Measurements from ENCODE around the gene RBM23.

DNA sequence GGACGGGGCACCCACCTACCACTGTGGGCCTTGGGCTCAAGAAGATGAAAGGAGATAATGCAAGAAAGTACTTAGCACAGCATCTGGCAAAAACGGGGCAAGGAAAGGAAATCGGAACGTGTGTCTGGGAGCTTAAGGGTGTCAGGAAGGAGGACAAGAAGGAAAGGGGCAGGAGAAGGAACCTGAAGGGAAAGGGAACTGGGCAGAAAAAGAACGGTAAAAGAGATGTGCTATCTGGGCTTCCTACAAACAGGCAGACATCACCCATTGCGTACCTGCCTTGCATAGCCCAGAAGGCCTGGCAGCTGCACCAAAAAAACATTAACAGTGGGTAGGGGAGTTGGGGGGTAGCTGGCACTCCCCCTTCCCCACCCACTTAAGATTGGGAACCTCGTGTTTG, 36.9 kb downstream of the RBM23 start:
- no peak for TF ChIP-seq SALL2 (tag by site-specific recombination; IDR thresholded peaks at IDR 0.05; ENCODE audit: borderline replicate concordance)
- no peak for TF ChIP-seq ZBTB21 (tag by site-specific recombination; IDR thresholded peaks at IDR 0.05)
- TF ChIP-seq, protein P1, sequence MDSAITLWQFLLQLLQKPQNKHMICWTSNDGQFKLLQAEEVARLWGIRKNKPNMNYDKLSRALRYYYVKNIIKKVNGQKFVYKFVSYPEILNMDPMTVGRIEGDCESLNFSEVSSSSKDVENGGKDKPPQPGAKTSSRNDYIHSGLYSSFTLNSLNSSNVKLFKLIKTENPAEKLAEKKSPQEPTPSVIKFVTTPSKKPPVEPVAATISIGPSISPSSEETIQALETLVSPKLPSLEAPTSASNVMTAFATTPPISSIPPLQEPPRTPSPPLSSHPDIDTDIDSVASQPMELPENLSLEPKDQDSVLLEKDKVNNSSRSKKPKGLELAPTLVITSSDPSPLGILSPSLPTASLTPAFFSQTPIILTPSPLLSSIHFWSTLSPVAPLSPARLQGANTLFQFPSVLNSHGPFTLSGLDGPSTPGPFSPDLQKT (IDR thresholded peaks at IDR 0.05; ENCODE audit: borderline replicate concordance, low read depth, low read length) = no peak
- TF ChIP-seq, protein P2, sequence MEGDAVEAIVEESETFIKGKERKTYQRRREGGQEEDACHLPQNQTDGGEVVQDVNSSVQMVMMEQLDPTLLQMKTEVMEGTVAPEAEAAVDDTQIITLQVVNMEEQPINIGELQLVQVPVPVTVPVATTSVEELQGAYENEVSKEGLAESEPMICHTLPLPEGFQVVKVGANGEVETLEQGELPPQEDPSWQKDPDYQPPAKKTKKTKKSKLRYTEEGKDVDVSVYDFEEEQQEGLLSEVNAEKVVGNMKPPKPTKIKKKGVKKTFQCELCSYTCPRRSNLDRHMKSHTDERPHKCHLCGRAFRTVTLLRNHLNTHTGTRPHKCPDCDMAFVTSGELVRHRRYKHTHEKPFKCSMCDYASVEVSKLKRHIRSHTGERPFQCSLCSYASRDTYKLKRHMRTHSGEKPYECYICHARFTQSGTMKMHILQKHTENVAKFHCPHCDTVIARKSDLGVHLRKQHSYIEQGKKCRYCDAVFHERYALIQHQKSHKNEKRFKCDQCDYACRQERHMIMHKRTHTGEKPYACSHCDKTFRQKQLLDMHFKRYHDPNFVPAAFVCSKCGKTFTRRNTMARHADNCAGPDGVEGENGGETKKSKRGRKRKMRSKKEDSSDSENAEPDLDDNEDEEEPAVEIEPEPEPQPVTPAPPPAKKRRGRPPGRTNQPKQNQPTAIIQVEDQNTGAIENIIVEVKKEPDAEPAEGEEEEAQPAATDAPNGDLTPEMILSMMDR (tag by site-specific recombination; IDR thresholded peaks at IDR 0.05) = no peak
